ENCODE results near the gene ABHD5.

Gene ABHD5

DNA sequence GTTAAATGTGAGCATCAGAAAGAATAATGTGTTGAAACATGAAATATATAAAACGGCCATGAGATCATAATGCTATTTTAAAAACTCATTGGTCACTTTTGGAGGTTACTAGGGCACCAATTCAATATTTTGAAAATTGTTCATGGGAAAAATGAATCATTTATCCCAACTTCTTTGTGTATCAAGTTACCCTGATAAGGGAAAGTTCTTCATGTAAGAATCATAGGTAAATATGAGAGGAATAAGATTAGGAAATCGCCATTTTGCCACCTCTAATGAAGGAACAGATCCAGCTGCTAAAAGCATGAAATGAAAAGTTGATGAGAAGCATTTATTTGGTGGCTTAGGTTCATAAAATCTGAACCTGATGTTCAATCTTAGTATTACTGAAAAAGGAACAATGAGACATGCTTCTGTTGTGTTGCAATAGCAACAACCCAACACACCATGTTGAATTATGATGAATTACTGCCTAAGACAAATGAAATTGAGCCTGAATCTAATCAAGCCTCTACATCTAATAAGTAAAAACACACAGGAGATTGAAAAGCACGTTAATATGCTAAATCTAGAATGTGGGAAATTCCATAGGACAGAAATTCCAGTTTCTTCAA lies 32.5 kb downstream of the ABHD5 start:
- DNase-seq: no peak

DNA sequence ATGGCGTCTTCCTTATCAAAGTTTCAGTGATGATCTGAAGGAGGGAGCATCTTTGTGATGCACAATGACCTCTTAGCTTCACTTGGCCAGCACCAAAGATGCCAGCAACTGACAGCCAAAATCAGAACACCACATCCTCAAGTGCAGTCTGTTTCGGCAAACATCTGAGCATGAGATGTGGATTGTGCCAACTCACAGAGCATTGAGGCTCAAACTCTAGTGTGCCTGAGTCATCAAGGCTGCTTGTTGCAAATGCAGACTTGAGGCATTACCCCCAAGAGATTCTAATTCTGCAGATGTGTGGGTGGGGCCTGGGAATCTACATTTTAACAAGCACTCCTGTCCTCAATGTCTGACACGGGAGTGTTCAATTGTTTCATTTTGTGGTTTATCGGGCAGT lies 35.8 kb downstream of the ABHD5 start:
- DNase-seq: no peak

DNA sequence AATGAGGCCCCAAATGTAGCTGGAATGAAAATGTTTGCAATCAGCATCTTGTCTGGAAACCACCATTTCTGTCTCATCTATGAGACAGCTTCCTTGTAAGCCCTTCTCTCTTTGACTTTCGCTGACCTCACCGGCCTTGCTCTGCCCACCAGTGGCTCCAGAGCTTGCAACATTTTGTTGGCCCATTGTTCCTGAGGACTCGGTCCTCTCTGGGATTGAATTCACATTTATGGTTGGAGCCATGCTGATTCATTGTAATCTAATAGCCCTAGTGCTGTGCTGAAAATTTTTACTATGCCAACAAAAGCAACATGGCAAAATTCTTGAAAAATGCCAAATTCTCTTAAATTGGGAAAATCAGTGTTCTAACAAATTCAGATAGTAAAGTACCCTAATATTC lies 37.2 kb downstream of the ABHD5 start:
- DNase-seq: no peak

DNA sequence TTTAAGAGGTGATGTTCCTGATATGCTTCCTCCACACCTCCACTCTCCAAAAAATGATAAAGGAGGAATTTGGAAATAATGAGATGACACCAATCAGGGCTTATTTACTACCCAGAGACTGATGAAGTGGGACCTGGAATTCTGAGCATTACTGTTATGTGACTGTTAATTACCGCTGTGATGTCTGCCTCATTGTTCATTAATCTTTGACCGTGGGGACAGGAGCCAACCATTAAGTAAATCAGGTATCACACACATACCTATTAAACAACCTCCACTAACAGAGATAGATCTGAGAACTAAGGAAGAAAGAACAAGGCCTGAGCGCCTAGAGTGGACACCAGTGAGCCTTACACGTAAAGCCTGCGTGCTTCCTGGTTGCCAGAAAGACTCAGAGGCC lies 37.7 kb downstream of the ABHD5 start:
- no peak for DNase-seq

DNA sequence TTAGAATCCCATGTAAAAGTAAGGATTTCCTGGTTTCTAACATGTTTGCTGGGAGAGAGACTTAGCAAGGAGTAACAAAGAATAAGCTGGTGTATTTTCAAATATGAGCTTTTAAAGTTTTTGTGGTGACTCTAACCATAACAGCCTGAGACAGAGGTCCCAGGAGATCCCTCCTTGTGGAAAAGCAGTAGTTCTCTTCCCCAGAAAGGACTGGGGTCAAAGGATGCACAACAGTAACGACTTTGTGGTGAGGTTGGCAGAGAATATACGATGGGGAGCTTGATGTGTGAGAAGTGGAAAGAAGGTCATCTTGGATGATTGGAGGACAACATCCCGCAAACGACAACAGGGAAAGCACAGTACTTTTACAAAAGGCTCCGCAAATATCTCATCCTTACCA lies 38.2 kb downstream of the ABHD5 start:
- no peak for DNase-seq

DNA sequence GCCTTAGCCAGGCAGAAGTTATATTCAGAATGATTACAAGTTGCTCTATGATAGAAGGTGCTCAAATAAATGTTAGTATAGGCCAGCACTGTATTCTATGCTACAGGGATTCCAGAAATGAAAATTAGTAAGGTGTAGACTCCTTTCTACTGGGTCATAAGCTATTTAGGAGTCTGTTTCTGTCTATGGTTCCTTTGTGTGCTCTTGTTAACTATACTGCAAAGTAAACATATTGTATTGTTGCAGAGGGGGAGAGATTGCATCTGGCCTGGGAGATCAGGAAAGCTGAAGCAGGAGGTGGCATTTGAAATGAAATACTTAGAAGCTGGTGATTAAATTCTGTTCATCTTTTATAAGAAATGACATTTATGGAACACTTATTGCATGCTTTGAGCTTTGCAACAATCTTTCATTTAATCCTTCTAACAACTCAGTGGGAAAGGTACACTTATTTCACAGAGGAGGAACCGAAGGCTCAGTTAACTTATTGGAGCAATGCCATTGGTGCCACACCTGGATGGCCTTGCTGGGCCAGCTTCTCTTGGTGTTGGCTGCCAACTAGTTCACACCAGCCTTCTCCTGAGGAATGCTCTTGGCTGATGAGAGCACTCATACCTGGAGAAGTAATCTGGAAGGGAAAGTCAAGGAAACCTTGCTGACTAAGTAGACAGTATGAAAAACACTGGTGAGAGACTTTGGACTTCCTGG lies 39.1 kb downstream of the ABHD5 start:
- DNase-seq: no peak

DNA sequence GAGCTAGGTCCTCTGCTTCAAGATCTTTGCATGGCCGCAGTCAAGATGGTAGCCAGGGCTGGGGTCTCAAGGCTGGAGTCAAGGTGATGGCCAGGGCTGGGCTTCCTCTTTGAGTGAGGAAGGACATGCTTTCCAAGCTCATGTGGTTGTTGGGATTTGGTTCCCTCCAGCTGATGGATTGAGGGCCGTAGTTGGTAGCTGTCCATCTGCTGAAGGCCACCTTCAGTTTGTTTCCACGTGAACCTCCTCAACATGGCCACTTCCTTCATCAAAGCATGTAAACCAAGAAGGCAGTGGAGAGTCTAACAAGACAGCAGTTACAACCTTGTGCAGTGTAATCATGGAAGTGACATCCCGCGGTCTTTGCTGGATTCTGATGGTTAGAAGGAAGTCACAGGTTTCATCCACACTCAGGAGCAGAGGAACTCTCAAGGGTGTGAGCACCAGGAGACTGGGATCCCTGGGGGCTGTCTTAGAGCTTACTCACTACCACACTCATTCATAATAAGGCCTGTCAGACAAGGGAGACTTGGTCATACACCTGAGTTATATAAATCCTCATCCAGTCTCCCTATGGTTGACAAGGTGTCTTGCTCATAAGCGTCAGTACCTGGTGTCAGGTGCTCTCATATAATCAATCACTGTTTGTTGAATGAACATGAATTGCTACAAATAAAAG lies 42.1 kb downstream of the ABHD5 start:
- no peak for DNase-seq

DNA sequence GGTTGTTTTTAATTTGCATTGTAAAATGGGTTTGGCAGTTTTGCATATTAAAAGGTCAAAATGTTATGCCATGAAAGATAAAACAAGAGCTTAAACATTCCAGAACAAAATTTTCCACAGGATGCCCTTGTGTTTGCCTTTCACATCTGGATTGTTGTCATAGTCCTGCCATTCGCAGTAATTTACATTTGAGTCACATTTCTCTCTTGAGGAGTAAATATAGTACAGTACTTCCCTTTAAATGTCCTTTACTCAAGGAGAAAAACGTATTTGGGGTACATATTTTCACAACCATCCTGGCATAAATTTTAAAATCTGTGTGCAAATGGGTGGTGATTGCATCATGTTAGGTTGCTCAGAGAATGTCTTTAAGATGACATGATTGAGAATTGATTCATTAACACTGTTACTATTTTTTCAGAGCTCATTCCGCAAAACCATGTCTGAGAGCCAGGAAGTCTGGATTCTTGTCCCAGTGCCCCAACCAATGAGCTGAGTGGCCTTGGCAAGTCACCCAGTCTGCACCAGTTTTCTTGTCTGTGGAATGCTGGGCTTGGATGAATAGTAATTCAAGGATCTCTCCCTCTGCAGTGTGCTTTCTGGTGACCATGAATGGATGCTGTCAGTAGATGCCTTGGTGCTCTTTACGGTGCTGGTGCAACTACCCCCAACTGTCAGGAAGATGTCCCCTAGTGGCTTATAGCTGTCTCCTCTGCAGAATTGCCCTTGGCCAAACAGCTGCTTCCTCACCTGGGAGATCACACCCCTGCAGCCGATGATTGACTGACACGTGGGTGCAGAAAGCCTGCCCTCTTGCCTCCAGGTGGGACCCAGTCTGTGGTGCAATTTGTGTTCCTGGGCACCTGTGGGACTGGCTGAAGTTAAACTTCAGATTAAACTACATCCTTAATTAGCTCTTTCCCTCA lies 43.0 kb downstream of the ABHD5 start:
- no peak for DNase-seq

DNA sequence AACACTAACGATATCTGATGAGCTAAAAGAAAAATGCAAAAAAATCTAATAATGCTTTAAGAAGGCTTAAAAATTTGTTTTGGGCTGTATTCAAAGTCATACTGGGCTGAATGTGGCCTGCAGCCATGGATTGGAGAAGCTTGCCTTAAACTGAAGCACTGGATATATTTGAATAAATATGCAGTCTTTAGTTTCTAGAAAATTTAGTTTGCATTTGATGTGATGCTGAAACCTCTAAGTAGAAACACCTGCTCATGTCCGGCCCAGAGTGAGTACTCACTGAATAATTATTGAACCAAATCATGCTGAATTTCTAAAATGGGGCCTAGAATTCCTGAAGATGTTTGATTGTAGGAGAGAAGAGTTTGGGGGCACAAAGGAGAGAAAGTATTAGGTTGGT lies 43.9 kb downstream of the ABHD5 start:
- DNase-seq: no peak

DNA sequence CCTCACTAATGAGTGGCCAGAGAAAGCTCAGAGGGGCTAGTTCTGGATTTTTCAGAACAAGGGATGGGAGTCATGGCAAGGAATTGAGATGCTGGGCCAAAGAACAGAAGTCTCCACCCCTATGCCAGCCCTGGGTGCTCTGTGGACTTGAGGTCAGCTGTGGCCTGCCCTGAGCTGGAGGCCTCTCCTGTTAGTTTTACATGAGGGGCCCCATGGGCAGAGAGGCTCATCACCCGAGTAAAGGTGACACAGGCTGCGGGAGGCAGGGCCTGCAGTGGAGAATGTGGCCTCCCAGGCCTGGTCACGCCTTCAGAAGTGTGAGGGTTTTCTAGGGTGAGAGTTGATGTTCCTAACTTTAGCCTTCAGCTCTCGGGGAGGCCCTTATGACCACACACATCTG lies 44.9 kb downstream of the ABHD5 start:
- no peak for DNase-seq

DNA sequence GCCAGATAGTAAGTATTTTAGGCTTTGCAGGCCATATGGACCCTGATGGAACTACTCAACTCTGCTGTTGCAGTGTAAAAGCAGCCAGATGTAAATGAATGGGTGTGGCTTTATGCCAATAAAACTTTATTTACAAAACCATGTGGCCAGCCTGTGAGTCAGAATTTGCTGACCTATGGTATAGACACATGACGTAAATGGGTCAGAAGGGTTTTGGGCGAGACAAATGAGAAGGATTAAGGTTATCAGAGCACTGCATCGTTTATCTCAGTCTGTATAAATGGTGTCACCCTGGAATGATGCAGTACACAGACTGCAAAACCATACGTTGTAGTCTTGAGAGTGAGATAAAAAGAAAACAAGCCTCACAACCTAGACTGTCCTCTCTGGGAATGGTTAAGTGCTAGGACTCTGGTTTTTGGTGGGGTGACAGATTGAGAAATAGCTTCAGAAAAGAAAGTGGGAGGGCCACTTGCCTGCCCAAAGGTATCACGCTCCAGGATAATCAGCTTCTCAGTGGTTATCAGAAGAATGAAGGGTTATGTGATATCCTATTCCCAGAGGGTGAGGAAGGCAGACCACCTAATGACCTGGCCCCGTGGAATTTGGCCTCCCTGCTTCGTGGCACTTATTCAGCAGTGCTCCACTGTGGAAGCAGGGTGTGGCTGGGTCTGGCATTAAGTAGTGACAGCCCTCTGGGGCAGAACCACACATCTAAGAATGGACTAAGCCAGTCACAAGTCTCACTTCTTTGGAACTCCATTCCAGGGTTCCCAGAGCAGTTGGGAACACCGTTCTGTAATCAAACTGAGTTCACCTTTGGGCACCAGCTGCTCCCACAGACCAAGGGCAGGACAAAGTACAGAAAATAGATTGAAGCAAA lies 46.1 kb downstream of the ABHD5 start:
- DNase-seq: no peak

DNA sequence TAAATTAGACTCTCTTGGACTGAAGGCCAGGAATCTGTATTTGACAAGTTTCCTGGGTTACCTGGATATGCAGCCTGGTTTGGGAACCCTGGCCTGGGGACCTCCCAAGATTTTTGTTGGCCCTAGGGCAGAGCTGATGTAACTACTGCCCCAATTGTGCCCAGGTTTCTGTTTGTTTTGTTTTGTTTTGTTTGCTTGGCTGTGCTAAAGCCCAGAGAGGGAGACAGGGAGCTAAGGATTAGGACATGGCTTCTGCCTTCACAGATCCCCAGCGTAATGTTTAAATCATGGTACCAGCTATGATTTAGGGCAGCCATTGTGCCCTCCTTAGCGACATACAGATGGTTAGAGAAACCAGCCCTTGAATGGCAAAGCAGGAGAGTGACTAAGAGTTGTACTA lies 47.6 kb downstream of the ABHD5 start:
- no peak for DNase-seq

DNA sequence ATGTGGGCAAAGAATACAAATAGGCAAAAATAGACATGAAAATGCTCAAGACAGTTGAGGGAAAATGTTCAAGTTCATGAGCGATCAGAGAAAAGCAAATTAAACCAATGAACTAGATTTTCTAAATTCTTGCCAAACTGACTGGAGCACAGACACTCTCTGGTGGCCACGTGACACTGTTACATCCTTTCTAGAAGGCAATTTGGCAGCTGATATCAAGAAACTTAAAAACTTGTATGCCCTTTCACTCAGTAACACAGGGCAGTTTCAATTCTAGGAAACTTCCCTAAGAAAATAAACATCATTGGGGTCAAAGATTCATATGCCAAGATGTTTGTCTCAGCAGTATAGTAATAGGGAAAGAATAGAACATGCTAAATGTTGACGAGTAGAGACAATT lies 52.2 kb downstream of the ABHD5 start:
- DNase-seq: no peak

DNA sequence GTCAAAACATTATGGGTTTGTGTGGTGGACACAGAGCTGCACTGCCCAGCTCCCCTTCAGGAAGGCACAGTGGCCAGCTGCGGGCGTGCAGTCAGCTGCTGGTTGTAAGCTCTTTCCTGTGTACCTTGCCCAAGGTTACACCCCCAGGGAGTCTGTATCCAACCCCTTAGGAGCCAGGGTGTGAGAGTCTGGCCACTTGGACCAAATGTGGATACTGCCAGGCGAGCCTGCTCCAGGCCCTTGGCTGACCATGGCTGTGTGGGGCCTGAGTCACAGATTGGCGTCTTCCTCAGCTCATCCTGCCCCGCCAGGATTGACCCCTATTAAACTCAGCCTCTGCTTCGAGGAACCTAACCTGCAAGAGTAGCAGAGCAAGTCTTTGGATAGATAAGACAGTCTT lies 56.9 kb downstream of the ABHD5 start:
- no peak for DNase-seq

DNA sequence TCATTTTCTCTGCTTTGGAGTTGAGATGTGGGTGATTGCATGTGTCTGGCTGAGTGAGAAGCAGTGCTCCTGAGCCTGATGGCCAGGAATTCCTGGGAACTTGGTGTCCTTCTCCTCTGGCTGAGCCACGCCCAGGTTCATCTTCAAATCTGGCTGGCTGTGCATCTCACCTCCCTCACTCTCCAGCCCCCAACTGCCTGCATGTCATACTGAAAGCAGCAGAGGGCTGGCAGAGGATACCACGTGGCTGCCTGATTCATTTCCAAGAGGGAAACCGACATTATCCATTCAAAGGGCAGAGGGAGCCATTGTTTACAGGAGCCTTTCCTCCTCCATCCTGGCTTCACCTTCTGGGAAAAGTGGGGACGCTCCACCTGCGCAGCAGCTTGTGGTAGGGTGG lies 57.4 kb downstream of the ABHD5 start:
- DNase-seq: no peak

DNA sequence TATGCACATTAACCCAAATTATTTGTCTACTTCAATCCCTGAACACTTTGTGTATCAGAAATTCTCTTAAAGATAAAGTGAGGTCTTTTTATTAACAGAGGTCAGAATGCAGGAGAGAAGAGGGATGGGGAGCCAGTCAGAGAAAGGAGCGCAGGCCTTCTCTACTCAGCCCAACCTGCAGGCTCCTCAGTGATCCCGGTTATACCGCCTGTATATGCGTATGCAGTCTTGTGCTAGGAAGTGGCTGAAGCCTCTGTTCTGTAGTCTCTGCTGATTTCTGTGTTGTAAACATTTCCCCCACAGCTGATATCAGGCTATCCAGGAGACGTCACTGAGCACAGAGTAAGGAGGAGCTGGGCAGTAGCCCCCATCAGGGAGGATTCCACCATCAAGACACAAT lies 57.9 kb downstream of the ABHD5 start:
- DNase-seq: no peak

DNA sequence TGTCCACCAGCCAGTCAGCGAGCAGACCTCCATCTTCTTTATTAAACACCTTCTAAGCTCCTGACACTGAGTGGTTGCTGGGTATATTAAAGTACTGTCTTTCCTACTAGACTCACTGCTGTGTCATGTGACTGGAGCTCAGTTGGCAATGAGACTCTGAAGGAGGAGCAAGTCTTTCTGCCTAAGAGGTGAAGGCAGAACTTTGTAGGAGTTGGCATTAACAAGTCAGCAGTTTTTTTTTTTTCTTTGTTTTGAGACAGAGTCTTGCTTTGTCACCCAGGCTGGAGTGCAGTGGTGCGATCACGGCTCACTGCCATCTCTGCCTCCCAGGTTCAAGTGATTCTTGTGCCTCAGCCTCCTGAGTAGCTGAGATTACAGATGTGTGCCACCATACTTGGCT lies 62.2 kb downstream of the ABHD5 start:
- DNase-seq: no peak

DNA sequence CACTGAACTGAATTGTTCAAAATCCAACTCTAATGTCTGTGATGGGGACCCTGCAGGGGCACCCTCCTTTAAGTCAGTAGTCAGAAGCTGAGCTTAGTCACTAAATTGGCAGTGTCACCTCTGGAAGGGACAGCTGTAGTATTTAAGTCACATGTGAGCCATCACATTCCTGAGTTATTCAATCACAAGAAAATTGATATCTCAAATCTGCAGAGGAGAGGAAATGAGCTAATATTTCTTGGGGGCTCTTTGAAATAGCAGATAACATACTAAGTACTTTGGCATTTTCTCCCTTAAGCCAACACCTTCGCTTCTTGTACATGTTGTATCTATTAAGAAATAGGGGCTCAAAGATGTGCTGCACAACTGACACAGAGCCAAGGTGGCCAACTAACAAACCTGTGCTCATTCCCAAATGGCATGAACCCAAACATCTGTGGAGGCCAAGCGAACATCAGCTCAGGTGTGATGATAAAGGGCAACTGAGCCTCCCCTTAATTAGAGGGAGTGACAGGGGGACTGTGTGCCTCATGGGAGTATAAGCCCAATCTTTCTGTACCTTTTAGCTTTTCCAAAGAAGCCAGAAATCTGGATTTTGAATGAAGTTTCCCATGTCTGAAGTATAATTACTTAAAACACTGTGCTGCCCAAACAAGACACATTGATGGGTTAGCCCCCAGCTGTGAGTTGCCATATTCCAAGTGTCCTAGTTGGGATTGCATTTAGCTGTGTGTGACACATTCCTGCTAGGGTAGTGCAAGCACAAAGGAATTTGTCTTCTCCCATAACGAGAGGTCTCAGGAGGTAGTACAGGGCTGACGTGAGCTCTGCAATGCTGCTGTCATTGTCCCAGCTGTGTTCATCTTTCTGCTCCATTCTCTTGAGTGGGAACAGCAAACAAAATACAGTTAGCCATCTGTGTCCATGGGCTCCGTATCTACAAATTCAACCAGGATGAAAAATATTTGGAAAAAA lies 63.3 kb downstream of the ABHD5 start:
- DNase-seq: no peak

DNA sequence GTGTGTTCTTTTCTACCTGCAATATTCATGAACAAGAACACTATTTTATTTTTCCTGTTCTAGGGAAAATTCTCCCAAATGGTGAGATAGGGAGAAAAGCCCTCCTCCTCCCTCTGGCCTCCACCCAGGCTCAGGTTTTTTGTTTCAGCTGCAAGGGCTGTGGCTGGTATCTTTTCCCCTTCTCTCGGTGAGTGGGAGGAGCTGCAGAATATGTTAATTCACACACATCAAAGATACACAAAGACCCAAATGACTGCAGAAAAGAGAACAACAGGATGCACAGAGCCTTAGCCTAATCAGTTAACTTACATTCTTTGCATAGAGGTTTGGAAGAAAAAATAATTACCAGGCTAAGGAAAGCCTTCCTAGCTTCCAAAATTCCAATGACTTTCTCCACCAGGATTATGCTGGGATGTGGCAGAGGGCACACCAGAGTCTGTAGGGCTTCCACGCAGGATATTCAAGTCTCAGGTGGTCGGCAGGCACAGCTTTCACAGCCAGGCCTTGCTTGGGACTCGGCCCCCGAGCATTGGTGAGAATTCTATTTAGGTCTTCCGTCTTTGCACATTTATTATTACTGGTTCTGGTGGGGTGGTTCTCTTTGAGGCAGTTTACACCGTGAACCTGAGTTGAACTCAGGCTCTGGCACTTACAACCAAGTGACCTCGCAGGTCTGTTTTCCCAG lies 64.9 kb downstream of the ABHD5 start:
- DNase-seq: no peak

DNA sequence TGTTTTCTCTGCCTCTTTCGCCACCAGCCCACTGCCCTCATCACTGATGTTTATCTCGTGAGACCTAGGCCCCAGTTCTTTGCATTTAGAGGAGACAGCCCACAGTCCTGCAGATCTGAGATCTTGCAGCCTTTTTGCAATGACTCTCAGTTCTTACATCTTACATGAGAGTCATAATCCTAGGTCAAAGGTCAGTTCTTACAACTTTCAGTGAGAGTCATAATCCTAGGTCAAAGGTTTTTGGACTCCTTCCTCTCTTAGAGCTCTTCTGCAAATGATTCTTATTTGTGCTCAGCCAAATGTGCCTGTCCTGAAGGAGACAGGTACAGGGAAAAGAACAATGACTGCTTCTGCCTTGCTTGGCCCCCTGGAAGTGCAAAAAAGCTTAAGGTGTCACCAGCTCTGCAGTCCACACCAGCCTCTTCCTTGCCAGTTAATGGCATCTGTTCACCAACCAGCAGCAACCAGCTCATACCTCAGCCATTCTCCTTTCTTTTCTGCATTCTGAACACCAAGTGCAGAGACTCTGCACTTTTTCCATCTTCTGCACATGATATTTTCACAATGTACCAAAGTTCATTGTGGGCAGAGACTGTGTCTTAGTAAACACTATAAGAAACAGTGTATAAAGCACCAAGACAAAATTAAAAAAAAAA lies 67.1 kb downstream of the ABHD5 start:
- DNase-seq: no peak
